Natural killer cell (primary cell): ENCODE measurements around the gene PRCP. TPM values are rescaled to one million over a fixed set of nuclear protein-coding genes. Genes with fewer than 3 reads are reported as not detected.
A peak's percentile ranks its signal among the peaks of the same experiment; 100 is the strongest.

Source experiments
- ATAC-seq, 3 donors: fragments of 150-1000 bp in 2 of 3; fragments of 200-7000 bp in 1 of 3; cut with Tn5 transposase; 1 replicate in 1 of 3; 2 replicates in 2 of 3; pipeline ENCODE4 v1.10.0; 2021; ENCODE audit warnings: mild to moderate bottlenecking in 2 of 3, moderate library complexity in 2 of 3
- DNase-seq, 2 donors: peaks; one replicate each; pipeline versions ENCODE4 v3.0.0 to v3.0.0-alpha.2; 2013 to 2021; ENCODE audit warnings: mixed read lengths in 1 of 2
- H3K27ac ChIP-seq: one replicate; pipeline ENCODE4 v1.5.1; 2013; ENCODE audit warnings: mild to moderate bottlenecking, low read length
- H3K27me3 ChIP-seq: one replicate; pipeline ENCODE4 v1.6.1; 2013; ENCODE audit warnings: low read length; ENCODE audit not compliant: control insufficient read depth, insufficient read depth
- H3K36me3 ChIP-seq: one replicate; pipeline ENCODE4 v1.6.1; 2013; ENCODE audit warnings: low read length; ENCODE audit not compliant: control insufficient read depth, insufficient read depth
- H3K4me1 ChIP-seq: one replicate; pipeline ENCODE4 v1.6.1; 2013; ENCODE audit warnings: low read length; ENCODE audit not compliant: control insufficient read depth, insufficient read depth
- H3K4me3 ChIP-seq: one replicate; pipeline ENCODE4 v1.5.1; 2013; ENCODE audit warnings: low read length
- H3K9me3 ChIP-seq: one replicate; pipeline ENCODE4 v1.6.1; 2013; ENCODE audit warnings: low read length; ENCODE audit not compliant: control insufficient read depth, insufficient read depth
- H3K27ac Mint-ChIP-seq, 2 donors: one replicate each; pipeline ENCODE4 v1.8.0; 2022; ENCODE audit warnings: mild to moderate bottlenecking in 2 of 2, mixed read lengths in 2 of 2, moderate library complexity in 1 of 2
- H3K27me3 Mint-ChIP-seq, 2 donors: one replicate each; pipeline ENCODE4 v1.8.0; 2022; ENCODE audit warnings: low read depth in 2 of 2, mixed read lengths in 2 of 2
- H3K36me3 Mint-ChIP-seq: one replicate; pipeline ENCODE4 v1.8.0; 2022; ENCODE audit warnings: mixed read lengths
- H3K4me1 Mint-ChIP-seq, 2 donors: one replicate each; pipeline ENCODE4 v1.8.0; 2022; ENCODE audit warnings: mixed read lengths in 2 of 2
- H3K4me3 Mint-ChIP-seq: one replicate; pipeline ENCODE4 v1.8.0; 2022; ENCODE audit warnings: mild to moderate bottlenecking, moderate library complexity, mixed read lengths
- H3K9me3 Mint-ChIP-seq, 2 donors: one replicate each; pipeline ENCODE4 v1.8.0; 2022; ENCODE audit warnings: mixed read lengths in 2 of 2
- CTCF ChIP-seq: fragments of 200-600 bp; IDR thresholded peaks from one replicate; pipeline ENCODE4 v1.8.0; 2022; ENCODE audit warnings: antibody characterized with exemption
- WGBS: methylation state at CpG from one replicate; pipeline ENCODE4 v1.1.7; 2013; ENCODE audit warnings: missing lambda C conversion rate; ENCODE audit not compliant: insufficient coverage; 5-methylcytosine and 5-hydroxymethylcytosine counted together
- intact Hi-C: fragments of 100-400 bp; cut with micrococcal nuclease; formaldehyde crosslinking; loops from one replicate; pipeline ENCODE4 v1.14.2; 2022
- total RNA-seq, 4 donors: library from RNA; stranded (reverse); fragments of 120-200 nt in 1 of 4; gene quantifications; one replicate each; pipeline versions ENCODE4 v1.2.3 to v1.2.4, GENCODE V29; 2013 to 2022

PRCP gene
- total RNA-seq, 3 donors from 2014 or later (not counting 1 experiment from before 2014, with no cell fraction given) = 28.1 to 30.0 (median 30.0) TPM

GRCh38 chr11:82937554-82937953 is 37.3 kb upstream of the PRCP start:
- no peak overlapping the region for H3K27ac Mint-ChIP-seq
- TF ChIP-seq CTCF = no peak
- no peaks in the 10 kb centered on the region for H3K4me1 ChIP-seq
- H3K27me3 ChIP-seq = no peaks in the 10 kb centered on the region
- H3K4me1 Mint-ChIP-seq = peaks cover 0 to 13% of the 10 kb centered on the region in 2 donors
- no peaks in the 10 kb centered on the region for H3K36me3 ChIP-seq
- 95% methylated on average over 2 of the region's 2 CpGs for WGBS
- DNase-seq (no peak), ATAC-seq (no peak)
- H3K4me3 ChIP-seq = no peak overlapping the region
- no peak overlapping the region for H3K4me3 Mint-ChIP-seq
- H3K36me3 Mint-ChIP-seq = no peaks in the 10 kb centered on the region
- no peaks in the 10 kb centered on the region for H3K9me3 ChIP-seq
- intact Hi-C loops = no loop called here
- H3K9me3 Mint-ChIP-seq = peaks cover 0 to 3% of the 10 kb centered on the region in 2 donors
- H3K27ac ChIP-seq = no peak overlapping the region
- no peaks in the 10 kb centered on the region for H3K27me3 Mint-ChIP-seq

- Mint-ChIP-seq H3K4me3 (no peak overlapping the region), H3K27ac (no peak overlapping the region), H3K9me3 (peaks cover 0 to 3% of the 10 kb centered on the region in 2 donors), H3K36me3 (no peaks in the 10 kb centered on the region), H3K27me3 (no peaks in the 10 kb centered on the region), H3K4me1 (peaks cover 0 to 10% of the 10 kb centered on the region in 2 donors)
- intact Hi-C loops = no loop called here
- DNase-seq = no peak
- no peak overlapping the region for H3K4me3 ChIP-seq
- H3K27ac ChIP-seq = no peak overlapping the region
- H3K9me3 ChIP-seq = no peaks in the 10 kb centered on the region
- no peaks in the 10 kb centered on the region for H3K27me3 ChIP-seq
- no peaks in the 10 kb centered on the region for H3K36me3 ChIP-seq
- no peaks in the 10 kb centered on the region for H3K4me1 ChIP-seq
- ATAC-seq = no peak
- WGBS = 67% methylated on average over 1 of the region's 3 CpGs
- no peak for TF ChIP-seq CTCF
Measured at GRCh38 chr11:82936261-82936660, 36.0 kb upstream of the PRCP start.

GRCh38 chr11:82932564-82932963 is 32.3 kb upstream of the PRCP start:
- ATAC-seq (no peak), DNase-seq (no peak)
- H3K9me3 ChIP-seq = no peaks in the 10 kb centered on the region
- peaks cover under 1 to 5% of the 10 kb centered on the region in 2 donors for H3K4me1 Mint-ChIP-seq
- H3K36me3 Mint-ChIP-seq = no peaks in the 10 kb centered on the region
- no peak overlapping the region for H3K4me3 Mint-ChIP-seq
- intact Hi-C loops = no loop called here
- no peak overlapping the region for H3K27ac ChIP-seq
- peak overlapping the region in 1 of 2 donors; percentile 22 for H3K27ac Mint-ChIP-seq
- no peaks in the 10 kb centered on the region for H3K9me3 Mint-ChIP-seq
- TF ChIP-seq CTCF = no peak
- no CpG with 5 or more reads among the region's 1 CpG for WGBS
- no peaks in the 10 kb centered on the region for H3K27me3 Mint-ChIP-seq
- no peaks in the 10 kb centered on the region for H3K27me3 ChIP-seq
- no peaks in the 10 kb centered on the region for H3K4me1 ChIP-seq
- no peak overlapping the region for H3K4me3 ChIP-seq
- H3K36me3 ChIP-seq = no peaks in the 10 kb centered on the region

- Histone ChIP-seq H3K27ac (no peak overlapping the region), H3K27me3 (no peaks in the 10 kb centered on the region), H3K36me3 (no peaks in the 10 kb centered on the region), H3K4me3 (no peak overlapping the region), H3K4me1 (no peaks in the 10 kb centered on the region), H3K9me3 (no peaks in the 10 kb centered on the region)
- H3K27me3 Mint-ChIP-seq = no peaks in the 10 kb centered on the region
- intact Hi-C loops = no loop called here
- no peak overlapping the region for H3K4me3 Mint-ChIP-seq
- TF ChIP-seq CTCF = no peak
- H3K27ac Mint-ChIP-seq = no peak overlapping the region
- H3K9me3 Mint-ChIP-seq = no peaks in the 10 kb centered on the region
- ATAC-seq (no peak), DNase-seq (no peak)
- 71% methylated on average over 2 of the region's 2 CpGs for WGBS
- no peaks in the 10 kb centered on the region for H3K36me3 Mint-ChIP-seq
- peaks cover 6 to 10% of the 10 kb centered on the region in 2 donors for H3K4me1 Mint-ChIP-seq
Measured at GRCh38 chr11:82930734-82931133, 30.5 kb upstream of the PRCP start.
